HFFc6 (cell line): ENCODE results near the gene YIF1A. TPM values are rescaled to one million over a fixed set of nuclear protein-coding genes. Genes with fewer than 3 reads are reported as not detected.

Experiments used
- DNase-seq: peaks from one replicate; pipeline ENCODE4 v3.0.0-alpha.2; 2018
- H3K27ac Mint-ChIP-seq: 2 replicates; pipeline ENCODE4 v1.8.0; 2020; ENCODE audit warnings: mild to moderate bottlenecking, mixed read lengths
- H3K27me3 Mint-ChIP-seq: 2 replicates; pipeline ENCODE4 v1.8.0; 2021; ENCODE audit warnings: mild to moderate bottlenecking, moderate library complexity, mixed read lengths; ENCODE audit not compliant: insufficient read depth
- H3K36me3 Mint-ChIP-seq: 2 replicates; pipeline ENCODE4 v1.8.0; 2021; ENCODE audit warnings: low read depth, mixed read lengths
- H3K4me1 Mint-ChIP-seq: 2 replicates; pipeline ENCODE4 v1.8.0; 2020; ENCODE audit warnings: low read depth, mixed read lengths
- H3K4me3 Mint-ChIP-seq: 2 replicates; pipeline ENCODE4 v1.8.0; 2020; ENCODE audit warnings: mild to moderate bottlenecking, moderate library complexity, mixed read lengths
- H3K9me3 Mint-ChIP-seq: 2 replicates; pipeline ENCODE4 v1.8.0; 2020; ENCODE audit warnings: mild to moderate bottlenecking, mixed read lengths
- total RNA-seq, 6 experiments: library from RNA; stranded (reverse); fragmentation: NEBNext Ultra II Directional; extraction: Animal tissue kit (Norgen Biotek cat#: 25700); gene quantifications; 2 replicates in 1 of 6; 3 replicates in 5 of 6; pipeline ENCODE4 v1.2.3, GENCODE V29; 2021
- TF ChIP-seq, protein P1 (sequence below): fragments of 200-600 bp; sonication (generic); IDR thresholded peaks from 2 replicates; pipeline ENCODE4 v1.5.0; 2021; ENCODE audit warnings: antibody characterized with exemption, mild to moderate bottlenecking

Gene YIF1A
- total RNA-seq, 6 experiments from 2014 or later, result 150 to 183 (median 153) TPM

DNA sequence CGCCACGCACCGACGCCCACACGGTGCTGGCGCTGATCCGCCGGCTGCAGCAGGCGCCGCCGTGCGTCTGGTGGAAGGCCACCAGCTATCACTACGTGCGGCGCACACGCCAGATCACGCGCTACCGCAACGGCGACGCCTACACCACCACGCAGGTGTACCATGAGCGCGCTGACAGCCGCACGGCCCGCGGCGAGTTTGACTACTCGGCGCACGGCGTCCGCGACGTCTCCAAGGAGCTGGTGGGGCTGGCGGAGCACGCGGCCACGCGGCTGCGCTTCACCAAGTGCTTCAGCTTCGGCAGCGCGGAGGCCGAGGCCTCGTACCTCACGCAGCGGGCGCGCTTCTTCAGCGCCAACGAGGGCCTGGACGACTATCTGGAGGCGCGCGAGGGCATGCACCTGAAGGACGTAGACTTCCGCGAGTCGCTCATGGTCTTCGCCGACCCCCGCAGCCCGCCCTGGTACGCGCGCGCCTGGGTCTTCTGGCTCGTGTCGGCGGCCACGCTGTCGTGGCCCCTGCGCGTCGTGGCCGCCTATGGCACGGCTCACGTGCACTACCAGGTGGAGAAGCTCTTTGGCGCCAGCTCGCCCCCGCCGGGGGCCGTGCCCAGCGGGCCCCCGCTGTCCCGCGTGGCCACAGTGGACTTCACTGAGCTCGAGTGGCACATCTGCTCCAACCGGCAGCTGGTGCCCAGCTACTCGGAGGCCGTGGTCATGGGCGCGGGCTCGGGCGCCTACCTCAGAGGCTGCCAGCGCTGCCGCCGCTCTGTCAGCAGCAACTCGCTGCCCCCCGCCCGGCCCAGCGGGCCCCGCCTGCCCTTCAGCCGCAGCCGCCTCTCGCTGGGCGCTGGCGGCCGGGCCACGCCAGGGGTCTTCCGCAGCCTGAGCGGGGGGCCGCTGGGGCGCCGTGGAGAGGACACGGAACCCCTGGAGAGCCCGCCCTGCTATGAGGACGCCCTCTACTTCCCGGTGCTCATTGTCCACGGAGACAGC, 6.0 kb upstream of the YIF1A start:
- H3K27ac Mint-ChIP-seq, result no peak overlapping the region
- DNase-seq, result no peak

DNA sequence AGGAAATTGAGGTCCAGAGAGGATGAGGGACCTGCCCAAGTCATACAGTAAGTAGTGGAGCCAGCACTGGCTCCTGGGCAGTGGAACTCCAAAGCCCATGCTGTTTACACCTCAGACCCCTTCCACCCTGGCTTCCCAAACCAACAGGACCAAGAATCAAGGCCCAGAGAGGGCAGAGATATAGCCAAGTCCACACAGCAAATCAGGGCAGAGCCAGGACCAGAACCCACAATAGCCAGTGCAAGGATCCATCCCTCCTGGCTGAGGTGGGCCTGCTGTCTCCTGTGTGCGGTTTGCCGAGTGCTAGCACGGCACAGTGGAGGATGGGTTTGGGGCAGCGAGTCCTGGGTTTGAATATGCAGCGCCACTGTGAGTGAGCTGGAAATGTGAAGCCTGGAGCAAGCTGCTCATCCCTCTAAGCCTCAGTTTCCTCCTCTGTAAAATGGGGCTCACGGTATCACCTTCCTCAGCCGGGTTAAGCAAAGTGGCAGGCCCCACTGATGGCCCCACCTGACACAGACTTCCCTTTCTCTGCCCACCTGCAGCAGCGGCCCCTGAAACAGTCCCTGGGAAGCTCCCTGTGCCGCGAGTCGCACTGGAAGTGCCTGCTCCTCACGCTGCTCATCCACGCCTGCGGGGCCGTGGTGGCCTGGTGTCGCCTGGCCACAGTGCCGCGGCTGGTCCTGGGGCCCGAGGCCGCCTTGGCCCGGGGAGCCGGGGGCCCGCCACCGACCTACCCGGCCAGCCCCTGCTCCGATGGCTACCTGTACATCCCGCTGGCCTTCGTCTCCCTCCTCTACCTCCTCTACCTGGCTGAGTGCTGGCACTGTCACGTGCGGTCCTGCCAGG, 5.1 kb upstream of the YIF1A start:
- Mint-ChIP-seq H3K9me3 (no peaks in the 10 kb centered on the region), H3K4me3 (no peak overlapping the region), H3K4me1 (peaks cover 19% of the 10 kb centered on the region), H3K27ac (no peak overlapping the region), H3K27me3 (peaks cover 18% of the 10 kb centered on the region), H3K36me3 (no peaks in the 10 kb centered on the region)
- DNase-seq, result no peak
- TF ChIP-seq, protein P1, sequence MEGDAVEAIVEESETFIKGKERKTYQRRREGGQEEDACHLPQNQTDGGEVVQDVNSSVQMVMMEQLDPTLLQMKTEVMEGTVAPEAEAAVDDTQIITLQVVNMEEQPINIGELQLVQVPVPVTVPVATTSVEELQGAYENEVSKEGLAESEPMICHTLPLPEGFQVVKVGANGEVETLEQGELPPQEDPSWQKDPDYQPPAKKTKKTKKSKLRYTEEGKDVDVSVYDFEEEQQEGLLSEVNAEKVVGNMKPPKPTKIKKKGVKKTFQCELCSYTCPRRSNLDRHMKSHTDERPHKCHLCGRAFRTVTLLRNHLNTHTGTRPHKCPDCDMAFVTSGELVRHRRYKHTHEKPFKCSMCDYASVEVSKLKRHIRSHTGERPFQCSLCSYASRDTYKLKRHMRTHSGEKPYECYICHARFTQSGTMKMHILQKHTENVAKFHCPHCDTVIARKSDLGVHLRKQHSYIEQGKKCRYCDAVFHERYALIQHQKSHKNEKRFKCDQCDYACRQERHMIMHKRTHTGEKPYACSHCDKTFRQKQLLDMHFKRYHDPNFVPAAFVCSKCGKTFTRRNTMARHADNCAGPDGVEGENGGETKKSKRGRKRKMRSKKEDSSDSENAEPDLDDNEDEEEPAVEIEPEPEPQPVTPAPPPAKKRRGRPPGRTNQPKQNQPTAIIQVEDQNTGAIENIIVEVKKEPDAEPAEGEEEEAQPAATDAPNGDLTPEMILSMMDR, result no peak

More for the DNA sequence above, 6.0 kb upstream of the YIF1A start:
- Mint-ChIP-seq H3K4me1 (peaks cover 12% of the 10 kb centered on the region), H3K36me3 (no peaks in the 10 kb centered on the region), H3K4me3 (no peak overlapping the region), H3K27me3 (peaks cover 15% of the 10 kb centered on the region), H3K9me3 (no peaks in the 10 kb centered on the region)
- TF ChIP-seq, protein P1, result no peak

DNA sequence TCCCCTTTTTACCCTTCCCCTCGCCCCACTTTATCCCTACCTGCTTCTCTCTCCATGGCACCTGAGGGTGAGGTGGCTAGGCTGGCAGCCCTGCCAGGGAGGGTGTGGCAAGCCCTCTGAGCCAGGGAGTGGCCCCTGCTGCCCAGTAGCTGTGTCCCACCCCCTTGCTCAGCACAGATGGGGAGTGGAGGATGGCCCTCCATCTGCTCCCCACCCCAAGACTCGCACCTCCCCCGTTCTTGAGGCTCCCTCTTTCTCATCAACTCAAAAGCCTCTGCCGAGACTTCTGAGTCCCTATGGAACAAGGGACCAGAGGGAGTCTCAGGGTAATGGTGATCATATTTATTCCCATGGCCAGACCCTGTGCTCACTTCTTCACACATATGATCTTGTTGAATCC, 4.4 kb upstream of the YIF1A start:
- H3K4me1 Mint-ChIP-seq, result peaks cover 19% of the 10 kb centered on the region
- H3K4me3 Mint-ChIP-seq, result no peak overlapping the region
- peaks cover 20% of the 10 kb centered on the region for H3K27me3 Mint-ChIP-seq
- H3K9me3 Mint-ChIP-seq, result no peaks in the 10 kb centered on the region
- H3K27ac Mint-ChIP-seq, result no peak overlapping the region
- no peak for DNase-seq
- H3K36me3 Mint-ChIP-seq, result no peaks in the 10 kb centered on the region
- TF ChIP-seq, protein P1, result no peak

DNA sequence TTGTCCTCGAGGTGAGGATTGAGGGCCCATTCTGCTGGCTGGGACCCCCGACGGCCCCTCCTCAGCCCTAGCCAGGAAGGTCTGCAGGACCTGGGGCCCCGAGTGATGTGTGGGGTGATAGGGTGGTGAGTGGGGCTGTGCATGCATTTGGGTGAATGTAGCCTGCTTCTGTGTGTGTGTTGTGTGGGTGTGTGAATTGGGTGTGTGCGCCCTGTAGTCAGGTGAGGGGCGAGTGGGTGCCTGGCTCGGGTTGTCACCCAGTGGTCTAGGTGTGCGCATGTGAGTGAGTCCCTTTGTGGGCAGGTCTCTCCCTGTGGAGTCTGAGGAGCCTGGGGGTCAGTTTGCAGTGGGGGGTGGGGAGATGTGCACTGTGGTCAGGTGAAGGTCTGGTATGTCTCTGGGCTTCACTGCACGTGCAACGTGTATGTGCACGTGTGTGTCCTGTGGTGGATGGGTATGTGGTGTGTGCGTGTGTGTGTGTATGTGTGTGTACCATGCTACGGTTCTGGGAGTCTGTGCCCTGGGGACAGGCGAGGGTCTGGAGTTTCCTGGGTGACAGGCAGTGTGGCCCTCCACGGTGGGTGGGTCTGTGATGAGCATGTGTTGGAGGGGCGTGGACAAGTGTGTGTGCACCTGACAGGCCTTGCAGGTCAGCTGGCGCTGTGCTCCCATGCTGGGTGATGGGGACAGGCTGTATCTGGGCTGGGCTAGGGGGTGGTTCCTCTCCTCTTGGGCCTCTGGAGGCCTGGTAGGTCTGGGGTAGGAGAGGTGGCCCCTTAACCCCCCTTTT, 3.8 kb upstream of the YIF1A start:
- H3K4me1 Mint-ChIP-seq, result peaks cover 20% of the 10 kb centered on the region
- H3K36me3 Mint-ChIP-seq, result no peaks in the 10 kb centered on the region
- H3K9me3 Mint-ChIP-seq, result no peaks in the 10 kb centered on the region
- H3K4me3 Mint-ChIP-seq, result no peak overlapping the region
- DNase-seq, result no peak
- no peak overlapping the region for H3K27ac Mint-ChIP-seq
- TF ChIP-seq, protein P1, result no peak
- peaks cover 20% of the 10 kb centered on the region for H3K27me3 Mint-ChIP-seq
